BJ (cell line): ENCODE results near the gene LRPAP1. TPM values are rescaled to one million over a fixed set of nuclear protein-coding genes. Genes with fewer than 3 reads are reported as not detected.
"Not testable (repeated sequence)": the region's sequence is repeated elsewhere in the genome, so short reads cannot be mapped to it uniquely, and the experiment has no call there.

ENCODE experiments used
- CTCF ChIA-PET: fragments of 350-600 bp; formaldehyde crosslinking; extraction: SDS; loops from one replicate; lab custom pipeline; 2021; ENCODE audit warnings: antibody characterized with exemption, inconsistent platforms; lab: Yijun Ruan, JAX
- POLR2A ChIA-PET: fragments of 300-600 bp; sonication (Branson Sonifier 250); formaldehyde crosslinking; extraction: SDS; loops from one replicate; lab custom pipeline; 2021; ENCODE audit warnings: antibody characterized with exemption; lab: Charles Lee
- DNase-seq: peaks from one replicate; pipeline ENCODE4 v3.0.0-alpha.2; 2011; ENCODE audit warnings: low read depth
- H3K27me3 ChIP-seq: 2 replicates; pipeline ENCODE4 v1.6.0; 2011; ENCODE audit warnings: low read length; ENCODE audit not compliant: control insufficient read depth, insufficient read depth
- H3K36me3 ChIP-seq: 2 replicates; pipeline ENCODE4 v1.5.1; 2011; ENCODE audit warnings: low read length; ENCODE audit not compliant: control insufficient read depth, insufficient read depth
- H3K4me3 ChIP-seq: 2 replicates; pipeline ENCODE4 v1.5.1; 2011; ENCODE audit warnings: low read depth, mild to moderate bottlenecking, control low read depth, low read length
- CTCF ChIP-seq: IDR thresholded peaks from 2 replicates; pipeline ENCODE4 v1.5.1; 2011; ENCODE audit warnings: low read depth, mild to moderate bottlenecking, control low read depth, inconsistent platforms, low read length, moderate library complexity; ENCODE audit not compliant: insufficient read depth
- polyA plus RNA-seq: library from polyadenylated mRNA; depleted of rRNA; stranded (reverse); fragments of >200 nt; gene quantifications from 2 replicates; pipeline ENCODE4 v1.2.3, GENCODE V29; 2011

The LRPAP1 gene
- polyA plus RNA-seq, 1 experiment = 275 TPM

- H3K27me3 ChIP-seq = no peaks in the 10 kb centered on the region
- H3K36me3 ChIP-seq = no peaks in the 10 kb centered on the region
- CTCF ChIA-PET = no interaction called here
- POLR2A ChIA-PET = no interaction called here
- TF ChIP-seq CTCF = no peak
- no peak overlapping the region for H3K4me3 ChIP-seq
- no peak for DNase-seq
These were observed 40.9 kb upstream of the LRPAP1 start for GRCh38 chr4:3573131-3573530.

- DNase-seq = no peak
- Histone ChIP-seq H3K4me3 (no peak overlapping the region), H3K36me3 (no peaks in the 10 kb centered on the region), H3K27me3 (no peaks in the 10 kb centered on the region)
- POLR2A ChIA-PET = no interaction called here
- no peak for TF ChIP-seq CTCF
- CTCF ChIA-PET = no interaction called here
These were observed 40.1 kb upstream of the LRPAP1 start for GRCh38 chr4:3572363-3572762.

- H3K36me3 ChIP-seq = no peaks in the 10 kb centered on the region
- no peak overlapping the region for H3K4me3 ChIP-seq
- POLR2A ChIA-PET = no interaction called here
- TF ChIP-seq CTCF = no peak
- CTCF ChIA-PET = no interaction called here
- DNase-seq = no peak
- no peaks in the 10 kb centered on the region for H3K27me3 ChIP-seq
These were observed 39.7 kb upstream of the LRPAP1 start for GRCh38 chr4:3571921-3572320.

GRCh38 chr4:3570923-3571322, 38.7 kb upstream of the LRPAP1 start:
- DNase-seq, H3K4me3 ChIP-seq, POLR2A ChIA-PET, H3K36me3 ChIP-seq, H3K27me3 ChIP-seq, CTCF ChIA-PET: not testable (repeated sequence)

- H3K4me3 ChIP-seq, POLR2A ChIA-PET, CTCF ChIA-PET: not testable (repeated sequence)
These were observed 37.4 kb upstream of the LRPAP1 start for GRCh38 chr4:3569611-3570010.

GRCh38 chr4:3566701-3567100, 34.5 kb upstream of the LRPAP1 start:
- H3K4me3 ChIP-seq, CTCF ChIA-PET, H3K27me3 ChIP-seq, POLR2A ChIA-PET, DNase-seq, H3K36me3 ChIP-seq: not testable (repeated sequence)

More at GRCh38 chr4:3569611-3570010, 37.4 kb upstream of the LRPAP1 start:
- H3K36me3 ChIP-seq, H3K27me3 ChIP-seq, DNase-seq: not testable (repeated sequence)

- H3K27me3 ChIP-seq, H3K36me3 ChIP-seq, CTCF ChIA-PET, DNase-seq, H3K4me3 ChIP-seq, POLR2A ChIA-PET: not testable (repeated sequence)
These were observed 34.1 kb upstream of the LRPAP1 start for GRCh38 chr4:3566301-3566700.

- H3K36me3 ChIP-seq, POLR2A ChIA-PET, CTCF ChIA-PET: not testable (repeated sequence)
These were observed 32.7 kb upstream of the LRPAP1 start for GRCh38 chr4:3564948-3565347.

More at GRCh38 chr4:3564948-3565347, 32.7 kb upstream of the LRPAP1 start:
- H3K27me3 ChIP-seq, DNase-seq, H3K4me3 ChIP-seq: not testable (repeated sequence)
